ENCODE data around the gene RBM28.

The RBM28 gene

DNA sequence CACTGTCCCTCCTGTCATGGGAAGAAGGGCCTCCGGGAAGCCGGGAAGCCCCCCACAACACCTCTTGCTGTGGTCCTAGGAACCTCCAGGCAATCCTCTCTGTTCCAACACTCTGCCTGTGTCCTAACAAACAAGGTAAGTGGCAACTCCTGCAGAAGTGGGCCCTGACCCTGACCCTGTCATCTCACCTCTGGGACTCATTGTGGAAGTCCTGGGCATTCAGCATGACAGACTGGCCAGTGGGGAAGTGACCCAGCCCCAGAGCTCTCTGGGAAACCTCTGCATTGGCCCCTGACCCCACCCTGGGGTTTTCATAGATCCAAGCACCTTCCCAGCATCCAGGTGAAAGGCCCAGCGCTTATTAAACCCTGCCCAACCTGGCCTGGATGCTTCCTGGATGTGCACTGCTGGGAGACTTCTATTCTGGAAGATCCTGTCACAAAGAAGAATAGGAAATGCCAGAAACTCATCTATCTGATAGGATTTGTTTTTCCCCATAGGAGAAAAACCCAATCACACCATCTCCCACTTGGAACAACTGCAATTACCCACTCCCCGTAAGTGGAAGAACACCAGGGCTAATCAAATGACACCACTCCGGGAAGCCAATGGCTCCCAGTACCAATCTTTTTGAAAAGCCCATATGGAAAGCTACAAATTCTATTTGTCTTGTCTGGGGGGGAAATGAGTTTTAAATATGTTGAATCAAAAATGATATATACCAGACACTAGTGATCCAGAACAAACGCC is 78.4 kb downstream of the RBM28 start:
- no peak overlapping the region for H3K27ac ChIP-seq
- DNase-seq (ENCODE audit: low read depth, low spot score): no peak

- H3K27ac ChIP-seq: no peak overlapping the region
- DNase-seq (ENCODE audit: low read depth, low spot score): no peak
Measured at GRCh38 chr7:128264477-128264876, 79.2 kb downstream of the RBM28 start.

- no peak for DNase-seq (ENCODE audit: low read depth, low spot score)
- no peak overlapping the region for H3K27ac ChIP-seq
Measured at GRCh38 chr7:128263420-128263819, 80.3 kb downstream of the RBM28 start.

DNA sequence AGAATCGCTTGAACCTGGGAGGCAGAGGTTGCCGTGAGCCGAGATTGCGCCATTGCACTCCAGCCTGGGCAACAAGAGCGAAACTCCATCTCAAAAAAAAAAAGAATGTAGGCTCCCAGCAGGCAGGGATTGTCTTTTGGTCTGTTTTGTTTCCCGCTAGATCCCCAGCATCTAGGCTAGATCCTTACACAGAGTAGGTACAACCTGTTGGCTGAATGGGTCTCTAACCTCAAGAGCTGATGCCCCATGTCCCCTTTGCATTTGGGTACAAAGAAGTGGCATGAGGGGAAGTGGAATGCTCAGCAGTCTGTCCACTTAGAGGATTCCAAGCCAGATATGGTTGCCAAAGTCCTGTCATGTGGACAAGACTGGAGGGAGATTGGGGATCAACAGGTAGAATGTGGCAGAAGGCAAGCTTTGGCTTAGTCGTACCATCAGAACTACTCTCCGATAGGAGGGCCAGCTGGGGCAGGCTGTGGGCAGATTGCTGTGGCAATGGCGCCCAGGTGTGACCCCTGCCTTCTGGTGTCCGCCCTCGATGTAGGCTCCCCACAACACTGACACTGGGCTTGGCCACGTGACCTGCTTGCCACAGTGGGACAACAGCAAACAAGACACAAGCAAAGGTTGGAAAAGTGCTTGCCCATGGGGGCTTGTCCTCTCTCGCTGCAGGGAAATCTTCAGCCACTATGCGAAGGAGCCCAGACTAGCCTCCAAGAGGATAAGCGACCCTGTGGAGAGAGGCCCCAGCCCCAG is 81.3 kb downstream of the RBM28 start:
- H3K27ac ChIP-seq: no peak overlapping the region
- DNase-seq (ENCODE audit: low read depth, low spot score): no peak

- peak overlapping the region; percentile 96 for H3K27ac ChIP-seq
- DNase-seq (ENCODE audit: low read depth, low spot score): no peak
Measured at GRCh38 chr7:128260069-128260795, 83.5 kb downstream of the RBM28 start.

DNA sequence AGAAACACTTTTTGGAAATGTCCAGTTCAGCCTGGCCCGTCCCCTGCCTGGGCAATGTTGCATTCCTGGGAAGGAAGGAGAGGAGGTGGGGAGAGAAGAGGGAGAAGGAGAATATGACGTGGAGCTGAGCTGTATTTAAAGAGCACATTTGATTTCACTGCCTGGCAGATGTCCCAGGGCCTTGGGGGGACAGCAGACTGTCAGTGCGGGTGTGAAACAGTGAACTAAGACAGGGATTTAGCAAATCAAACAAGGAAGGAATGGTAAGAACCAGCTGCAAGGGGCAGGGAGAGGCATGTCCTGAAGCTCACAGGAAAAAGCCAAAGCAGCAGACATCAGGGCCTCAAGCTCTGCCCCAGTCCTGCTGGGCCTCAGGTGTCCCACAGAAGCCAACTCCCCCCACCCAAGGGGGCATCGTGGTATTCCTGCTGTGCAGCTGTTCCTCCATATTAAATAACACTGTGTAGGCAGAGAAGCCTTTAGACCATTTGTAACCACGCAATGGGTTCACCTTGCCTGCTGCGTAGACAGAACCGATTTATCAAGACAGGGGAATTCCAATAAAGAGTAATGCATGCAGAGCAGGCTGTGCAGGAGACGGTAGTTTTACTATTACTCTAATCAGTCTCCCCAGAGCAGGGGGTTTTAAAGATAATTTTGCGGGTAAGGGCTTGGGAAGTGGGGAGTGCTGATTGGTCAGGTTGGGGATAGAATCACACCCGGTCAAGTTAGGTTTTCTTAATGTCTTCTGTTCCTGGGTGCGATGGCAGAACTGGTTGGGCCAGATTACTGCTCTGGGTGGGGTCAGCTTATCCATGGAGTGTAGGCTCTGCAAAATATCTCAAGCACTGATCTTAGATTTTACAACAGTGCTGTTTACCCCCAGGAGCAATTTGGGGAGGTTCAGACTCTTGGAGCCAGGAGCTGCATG is 84.3 kb downstream of the RBM28 start:
- peak overlapping the region; percentile 96 for H3K27ac ChIP-seq
- DNase-seq (ENCODE audit: low read depth, low spot score): peak; percentile 24

DNA sequence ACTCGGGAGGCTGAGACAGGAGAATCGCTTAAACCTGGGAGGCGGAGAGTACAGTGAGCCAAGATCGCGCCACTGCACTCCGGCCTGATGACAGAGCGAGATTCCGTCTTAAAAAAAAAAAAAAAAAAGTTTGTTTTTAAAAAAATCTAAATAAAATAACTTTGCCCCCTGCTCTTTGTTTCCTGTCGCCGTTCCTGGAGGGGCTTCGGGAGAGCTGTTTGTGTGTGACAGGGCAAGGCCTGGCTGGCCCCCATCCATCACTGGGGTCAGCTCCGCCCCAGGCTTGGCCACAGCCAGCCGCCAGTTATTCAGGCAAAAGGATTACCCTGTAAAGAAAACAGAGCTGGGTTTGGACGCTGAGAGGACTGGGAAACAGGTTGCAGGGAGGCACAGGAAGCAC is 86.2 kb downstream of the RBM28 start:
- DNase-seq (ENCODE audit: low read depth, low spot score): no peak
- H3K27ac ChIP-seq: no peak overlapping the region

- no peak overlapping the region for H3K27ac ChIP-seq
- no peak for DNase-seq (ENCODE audit: low read depth, low spot score)
Measured at GRCh38 chr7:128255271-128255670, 88.4 kb downstream of the RBM28 start.

DNA sequence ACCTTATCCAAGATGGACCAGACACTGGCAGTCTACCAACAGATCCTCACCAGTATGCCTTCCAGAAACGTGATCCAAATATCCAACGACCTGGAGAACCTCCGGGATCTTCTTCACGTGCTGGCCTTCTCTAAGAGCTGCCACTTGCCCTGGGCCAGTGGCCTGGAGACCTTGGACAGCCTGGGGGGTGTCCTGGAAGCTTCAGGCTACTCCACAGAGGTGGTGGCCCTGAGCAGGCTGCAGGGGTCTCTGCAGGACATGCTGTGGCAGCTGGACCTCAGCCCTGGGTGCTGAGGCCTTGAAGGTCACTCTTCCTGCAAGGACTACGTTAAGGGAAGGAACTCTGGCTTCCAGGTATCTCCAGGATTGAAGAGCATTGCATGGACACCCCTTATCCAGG is 89.2 kb downstream of the RBM28 start:
- H3K27ac ChIP-seq: no peak overlapping the region
- no peak for DNase-seq (ENCODE audit: low read depth, low spot score)

- H3K27ac ChIP-seq: no peak overlapping the region
- no peak for DNase-seq (ENCODE audit: low read depth, low spot score)
Measured at GRCh38 chr7:128253701-128254100, 90.0 kb downstream of the RBM28 start.

GRCh38 chr7:128251337-128251736 is 92.4 kb downstream of the RBM28 start:
- H3K27ac ChIP-seq: no peak overlapping the region
- DNase-seq (ENCODE audit: low read depth, low spot score): no peak
